ENCODE measurements around the gene RHD. TPM values are rescaled to one million over a fixed set of nuclear protein-coding genes. Genes with fewer than 3 reads are reported as not detected.

Gene RHD
- total RNA-seq, 2 donors from 2014 or later, result not detected

DNA sequence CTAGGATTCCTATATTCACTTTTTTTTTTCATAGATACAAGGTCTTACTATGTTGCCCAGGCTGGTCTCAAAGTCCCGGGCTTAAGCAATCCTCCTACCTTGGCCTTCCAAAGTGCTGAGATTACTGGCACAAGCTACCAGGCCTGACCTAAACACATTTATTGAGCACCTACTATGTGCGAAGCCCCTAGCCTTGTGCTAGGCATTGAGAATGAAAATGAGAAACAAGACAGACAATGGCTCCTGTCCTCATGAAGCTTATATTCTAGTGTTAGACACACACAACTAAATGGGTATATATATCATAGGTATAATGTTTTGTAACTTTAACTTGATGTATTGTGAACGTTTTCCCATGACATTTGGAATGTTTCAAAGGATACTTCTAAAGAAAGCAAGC, 77.3 kb downstream of the RHD start:
- Histone ChIP-seq H3K36me3 (no peaks in the 10 kb centered on the region), H3K27ac (no peak overlapping the region), H3K9me3 (no peaks in the 10 kb centered on the region), H3K27me3 (replicated peaks; ENCODE audit: insufficient read depth) (no peaks in the 10 kb centered on the region), H3K4me1 (replicated peaks) (no peaks in the 10 kb centered on the region), H3K4me3 (no peak overlapping the region)
- DNase-seq (ENCODE audit: low spot score), result no peak
- TF ChIP-seq POLR2AphosphoS5 (IDR thresholded peaks at IDR 0.05), result no peak
- TF ChIP-seq POLR2A (IDR thresholded peaks at IDR 0.05), result no peak
- TF ChIP-seq, protein P1, sequence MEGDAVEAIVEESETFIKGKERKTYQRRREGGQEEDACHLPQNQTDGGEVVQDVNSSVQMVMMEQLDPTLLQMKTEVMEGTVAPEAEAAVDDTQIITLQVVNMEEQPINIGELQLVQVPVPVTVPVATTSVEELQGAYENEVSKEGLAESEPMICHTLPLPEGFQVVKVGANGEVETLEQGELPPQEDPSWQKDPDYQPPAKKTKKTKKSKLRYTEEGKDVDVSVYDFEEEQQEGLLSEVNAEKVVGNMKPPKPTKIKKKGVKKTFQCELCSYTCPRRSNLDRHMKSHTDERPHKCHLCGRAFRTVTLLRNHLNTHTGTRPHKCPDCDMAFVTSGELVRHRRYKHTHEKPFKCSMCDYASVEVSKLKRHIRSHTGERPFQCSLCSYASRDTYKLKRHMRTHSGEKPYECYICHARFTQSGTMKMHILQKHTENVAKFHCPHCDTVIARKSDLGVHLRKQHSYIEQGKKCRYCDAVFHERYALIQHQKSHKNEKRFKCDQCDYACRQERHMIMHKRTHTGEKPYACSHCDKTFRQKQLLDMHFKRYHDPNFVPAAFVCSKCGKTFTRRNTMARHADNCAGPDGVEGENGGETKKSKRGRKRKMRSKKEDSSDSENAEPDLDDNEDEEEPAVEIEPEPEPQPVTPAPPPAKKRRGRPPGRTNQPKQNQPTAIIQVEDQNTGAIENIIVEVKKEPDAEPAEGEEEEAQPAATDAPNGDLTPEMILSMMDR (IDR thresholded peaks at IDR 0.05), result no peak
- intact Hi-C loops (cut with DNase I), result loop anchor here (10.0 kb wide), 1 partner anchor 105 kb away; the partner anchor contains the start of gene RSRP1
- WGBS, result 92% methylated on average over 3 of the region's 3 CpGs

DNA sequence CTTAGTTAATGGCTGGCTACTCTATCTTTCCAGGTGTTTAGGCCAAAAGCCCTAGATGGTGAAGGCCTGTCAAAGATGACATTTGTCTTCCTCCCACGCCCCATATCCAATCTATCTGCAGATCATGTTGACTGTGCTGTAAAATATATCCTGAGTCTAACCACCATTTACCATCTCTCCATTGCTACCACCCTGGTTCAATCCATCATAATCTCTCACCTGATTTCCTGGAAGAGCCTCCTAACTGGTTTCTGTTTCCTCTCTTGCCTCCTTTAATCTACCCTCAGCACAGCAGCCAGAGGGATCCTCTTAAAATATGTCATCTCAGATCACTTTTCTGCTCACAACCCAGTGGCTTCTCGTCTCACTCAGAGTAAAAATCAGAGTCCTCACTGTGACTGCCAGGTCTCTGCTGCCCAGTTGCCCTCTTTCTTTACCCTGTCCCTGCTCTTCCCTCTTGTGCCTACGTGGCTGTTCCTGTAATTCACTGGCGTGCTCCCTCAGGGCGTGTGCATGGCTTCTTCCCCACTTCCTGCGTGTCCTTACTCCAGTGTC, 83.6 kb downstream of the RHD start:
- WGBS, result 64% methylated on average over 6 of the region's 6 CpGs
- Histone ChIP-seq H3K4me3 (no peak overlapping the region), H3K27ac (no peak overlapping the region), H3K4me1 (replicated peaks) (no peaks in the 10 kb centered on the region), H3K36me3 (no peaks in the 10 kb centered on the region), H3K9me3 (no peaks in the 10 kb centered on the region), H3K27me3 (replicated peaks; ENCODE audit: insufficient read depth) (no peaks in the 10 kb centered on the region)
- intact Hi-C loops (cut with DNase I), result no loop called here
- DNase-seq (ENCODE audit: low spot score), result no peak
- TF ChIP-seq, protein P1 (IDR thresholded peaks at IDR 0.05), result no peak
- no peak for TF ChIP-seq POLR2AphosphoS5 (IDR thresholded peaks at IDR 0.05)
- no peak for TF ChIP-seq POLR2A (IDR thresholded peaks at IDR 0.05)

DNA sequence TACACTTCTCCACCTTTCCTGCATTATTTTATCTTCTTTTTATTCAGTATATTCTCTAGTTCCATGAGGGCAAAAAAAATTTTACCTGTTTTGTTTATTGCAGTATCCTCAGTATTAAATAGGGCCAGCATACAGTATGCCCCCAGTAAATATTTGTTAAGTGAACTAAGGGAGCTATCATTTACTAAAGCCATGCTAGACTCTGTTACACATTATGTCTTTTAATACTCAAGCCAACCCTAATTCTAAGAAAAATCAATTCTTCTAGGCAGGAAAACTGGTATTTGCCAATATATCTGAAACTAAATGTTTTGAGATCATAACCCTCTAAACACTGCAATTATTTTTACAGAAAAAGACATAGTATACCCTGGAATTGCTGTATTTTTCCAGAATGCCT, 84.1 kb downstream of the RHD start:
- no peak overlapping the region for H3K27ac ChIP-seq
- no peaks in the 10 kb centered on the region for H3K36me3 ChIP-seq
- H3K4me1 ChIP-seq (replicated peaks), result no peaks in the 10 kb centered on the region
- H3K27me3 ChIP-seq (replicated peaks; ENCODE audit: insufficient read depth), result no peaks in the 10 kb centered on the region
- no peaks in the 10 kb centered on the region for H3K9me3 ChIP-seq
- TF ChIP-seq, protein P1 (IDR thresholded peaks at IDR 0.05), result no peak
- TF ChIP-seq POLR2A (IDR thresholded peaks at IDR 0.05) (no peak), POLR2AphosphoS5 (IDR thresholded peaks at IDR 0.05) (no peak)
- H3K4me3 ChIP-seq, result no peak overlapping the region
- intact Hi-C loops (cut with DNase I), result no loop called here
- no peak for DNase-seq (ENCODE audit: low spot score)

DNA sequence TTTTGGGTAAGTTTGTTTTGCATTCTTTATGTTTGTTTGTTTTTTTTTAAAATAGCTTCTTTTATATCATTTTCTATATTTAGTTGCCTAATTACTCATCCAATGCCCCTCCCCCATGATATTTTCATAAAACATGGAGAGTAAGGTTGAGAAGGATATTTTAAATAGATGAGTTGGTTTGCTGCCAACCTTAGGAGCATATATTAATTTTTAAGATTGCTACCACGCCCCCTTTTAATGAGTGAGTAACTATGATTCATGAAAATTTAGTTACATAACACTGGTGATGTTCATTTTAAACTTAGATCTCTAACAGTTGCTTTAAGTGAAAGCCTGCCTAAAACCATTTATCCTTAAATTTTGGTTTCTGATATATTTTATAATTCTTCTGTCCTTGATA, 84.5 kb downstream of the RHD start:
- no peaks in the 10 kb centered on the region for H3K9me3 ChIP-seq
- H3K4me3 ChIP-seq, result no peak overlapping the region
- peaks cover 2% of the 10 kb centered on the region for H3K4me1 ChIP-seq (replicated peaks)
- intact Hi-C loops (cut with DNase I), result no loop called here
- no peak overlapping the region for H3K27ac ChIP-seq
- TF ChIP-seq POLR2AphosphoS5 (IDR thresholded peaks at IDR 0.05) (no peak), POLR2A (IDR thresholded peaks at IDR 0.05) (no peak)
- TF ChIP-seq, protein P1 (IDR thresholded peaks at IDR 0.05), result no peak
- WGBS, result 91% methylated on average over 1 of the region's 1 CpG
- no peaks in the 10 kb centered on the region for H3K27me3 ChIP-seq (replicated peaks; ENCODE audit: insufficient read depth)
- DNase-seq (ENCODE audit: low spot score), result no peak
- no peaks in the 10 kb centered on the region for H3K36me3 ChIP-seq
